Suprapubic skin (tissue), 4 donors: Measurements from ENCODE around the gene SPAG8. TPM values are rescaled to one million over a fixed set of nuclear protein-coding genes. Genes with fewer than 3 reads are reported as not detected.

Experiments
- DNase-seq, 2 donors: peaks; one replicate each; pipeline ENCODE4 v3.0.0-alpha.2; 2019; ENCODE audit warnings: low spot score in 2 of 2
- H3K27ac ChIP-seq: fragments of 200-600 bp; sonication (generic); one replicate; pipeline ENCODE4 v1.5.1; 2019
- H3K27me3 ChIP-seq: fragments of 200-600 bp; sonication (generic); one replicate; pipeline ENCODE4 v1.5.1; 2019
- H3K36me3 ChIP-seq: fragments of 200-600 bp; sonication (generic); one replicate; pipeline ENCODE4 v1.5.1; 2019
- H3K4me1 ChIP-seq: fragments of 200-600 bp; sonication (generic); one replicate; pipeline ENCODE4 v1.5.1; 2019
- H3K4me3 ChIP-seq: fragments of 200-600 bp; sonication (generic); one replicate; pipeline ENCODE4 v1.5.1; 2019; ENCODE audit warnings: mild to moderate bottlenecking
- H3K9me3 ChIP-seq: fragments of 200-600 bp; sonication (generic); one replicate; pipeline ENCODE4 v1.5.1; 2019
- CTCF ChIP-seq, 2 donors: fragments of 200-600 bp in 1 of 2; fragments of 450-650 bp in 1 of 2; sonication (generic) in 1 of 2; IDR thresholded peaks; one replicate each; pipeline ENCODE4 v1.5.1; 2016 to 2019; ENCODE audit warnings: antibody characterized with exemption in 2 of 2, mild to moderate bottlenecking in 1 of 2, moderate library complexity in 1 of 2
- EP300 ChIP-seq: sonication (generic); formaldehyde crosslinking; IDR thresholded peaks from one replicate; pipeline ENCODE4 v1.6.1; 2017; ENCODE audit warnings: antibody characterized with exemption
- POLR2A ChIP-seq, 2 donors: fragments of 450-650 bp; IDR thresholded peaks; one replicate each; pipeline ENCODE4 v1.6.1; 2017; ENCODE audit warnings: antibody characterized with exemption in 2 of 2, mild to moderate bottlenecking in 2 of 2, moderate library complexity in 2 of 2
- POLR2AphosphoS5 ChIP-seq, 3 donors: sonication (generic); formaldehyde crosslinking; IDR thresholded peaks; one replicate each; pipeline ENCODE4 v1.6.1; 2017; ENCODE audit warnings: antibody characterized with exemption in 3 of 3
- WGBS: methylation state at CpG from one replicate; pipeline ENCODE4 v1.1.5; 2018; 5-methylcytosine and 5-hydroxymethylcytosine counted together
- total RNA-seq, 4 donors: library from RNA; depleted of rRNA; stranded (reverse); fragments of >200 nt; gene quantifications; one replicate each; pipeline ENCODE4 v1.1.0, GENCODE V29; 2016

SPAG8 gene
- total RNA-seq, 4 donors from 2014 or later: 0.47 to 0.53 (median 0.52) TPM; not detected in 1

- Histone ChIP-seq H3K9me3 (no peaks in the 10 kb centered on the region), H3K27me3 (no peaks in the 10 kb centered on the region), H3K4me1 (no peaks in the 10 kb centered on the region), H3K4me3 (no peak overlapping the region), H3K36me3 (no peaks in the 10 kb centered on the region), H3K27ac (no peak overlapping the region)
- no peak for DNase-seq
- TF ChIP-seq CTCF (IDR thresholded peaks at IDR 0.05): no peak
- no peak for TF ChIP-seq POLR2A (IDR thresholded peaks at IDR 0.05)
- WGBS: 94% methylated on average over 3 of the region's 3 CpGs
Measured at GRCh38 chr9:35778496-35778895, 33.6 kb downstream of the SPAG8 start.

DNA sequence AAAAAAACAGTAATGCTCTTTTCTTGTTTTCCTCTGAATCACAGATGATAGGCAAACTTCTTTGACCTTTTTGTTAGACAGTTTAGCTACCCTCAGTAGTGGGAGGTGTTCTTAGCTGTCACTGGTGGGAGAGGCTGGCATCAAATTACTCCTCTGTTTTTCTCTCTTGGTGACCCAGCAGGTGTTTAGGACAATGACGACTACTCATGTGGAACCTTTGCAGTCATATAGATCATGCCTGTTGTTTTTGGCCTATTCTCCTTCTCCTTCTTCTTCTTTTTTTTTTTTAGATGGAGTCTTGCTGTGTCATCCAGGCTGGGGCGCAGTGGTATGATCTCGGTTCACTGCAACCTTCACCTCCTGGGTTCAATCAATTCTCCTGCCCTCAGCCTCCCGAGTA lies 36.0 kb downstream of the SPAG8 start:
- 78% methylated on average over 4 of the region's 4 CpGs for WGBS

DNA sequence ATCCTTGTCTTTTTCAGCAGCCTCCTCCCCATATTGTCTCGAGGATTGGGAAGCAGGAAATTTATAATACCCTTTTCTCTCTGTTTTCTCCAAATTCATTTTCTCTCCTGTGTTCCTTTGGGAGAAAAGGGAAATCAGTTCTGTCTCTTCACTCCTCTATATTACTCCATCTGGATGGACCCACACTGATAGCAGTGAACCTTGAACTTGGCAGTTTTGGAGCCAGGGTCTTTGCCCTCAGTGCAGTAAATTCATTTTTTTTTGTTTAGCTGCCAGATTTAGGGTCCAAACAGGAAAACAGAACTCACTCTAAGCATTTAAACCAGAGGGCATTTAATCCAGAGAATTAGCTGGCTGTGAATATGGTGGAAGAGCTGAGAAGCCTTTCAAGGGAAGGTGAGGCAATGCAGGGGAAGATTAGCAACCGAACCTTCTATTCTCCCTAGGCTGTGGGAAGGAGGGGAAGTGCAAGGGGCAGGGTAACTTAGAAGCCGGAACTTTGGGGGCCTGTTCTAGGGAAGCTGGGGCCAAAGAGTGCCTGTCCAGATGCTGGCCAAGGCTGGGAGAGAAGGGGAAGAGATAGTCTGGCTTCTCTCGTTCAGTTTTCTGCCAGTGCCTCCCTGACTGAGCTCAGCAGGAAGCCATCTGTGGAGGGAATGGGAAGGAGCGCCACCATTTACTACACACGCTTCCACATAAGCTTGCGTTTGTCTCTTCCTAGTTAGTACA lies 37.0 kb downstream of the SPAG8 start:
- no peak overlapping the region for H3K27ac ChIP-seq
- no peak for TF ChIP-seq POLR2AphosphoS5 (IDR thresholded peaks at IDR 0.05)
- TF ChIP-seq EP300: no peak
- TF ChIP-seq CTCF (IDR thresholded peaks at IDR 0.05): no peak
- no peak for TF ChIP-seq POLR2A (IDR thresholded peaks at IDR 0.05)
- H3K9me3 ChIP-seq: no peaks in the 10 kb centered on the region
- peaks cover 21% of the 10 kb centered on the region for H3K4me1 ChIP-seq
- H3K27me3 ChIP-seq: no peaks in the 10 kb centered on the region
- no peak for DNase-seq
- no peak overlapping the region for H3K4me3 ChIP-seq
- no peaks in the 10 kb centered on the region for H3K36me3 ChIP-seq
- WGBS: 70% methylated on average over 7 of the region's 7 CpGs

More for the DNA sequence above, 36.0 kb downstream of the SPAG8 start:
- H3K36me3 ChIP-seq: no peaks in the 10 kb centered on the region
- TF ChIP-seq POLR2AphosphoS5 (IDR thresholded peaks at IDR 0.05) (no peak), POLR2A (IDR thresholded peaks at IDR 0.05) (no peak)
- no peak overlapping the region for H3K27ac ChIP-seq
- H3K9me3 ChIP-seq: no peaks in the 10 kb centered on the region
- H3K4me1 ChIP-seq: peaks cover 14% of the 10 kb centered on the region
- no peak for DNase-seq
- no peaks in the 10 kb centered on the region for H3K27me3 ChIP-seq
- no peak overlapping the region for H3K4me3 ChIP-seq

DNA sequence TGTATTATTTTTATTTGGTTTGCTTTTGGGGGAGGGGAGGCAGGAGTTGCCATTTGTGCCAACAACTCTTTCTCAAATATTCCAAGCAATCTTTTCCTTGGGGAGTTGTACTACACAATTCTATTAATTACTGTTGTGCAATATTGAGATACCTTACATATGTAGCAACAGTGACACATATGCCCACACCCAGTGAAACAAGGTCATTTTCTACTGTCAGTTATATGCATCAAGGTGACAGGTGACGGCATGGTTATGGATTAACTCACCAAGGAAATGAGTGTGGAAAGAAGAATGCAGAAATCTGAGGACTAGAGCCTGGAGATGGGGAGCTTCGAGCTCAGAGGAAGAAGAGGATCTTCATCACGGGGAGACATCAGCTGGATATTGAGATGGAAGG lies 40.1 kb downstream of the SPAG8 start:
- no peak overlapping the region for H3K4me3 ChIP-seq
- no peak for DNase-seq
- TF ChIP-seq POLR2A (IDR thresholded peaks at IDR 0.05): no peak
- no peak for TF ChIP-seq CTCF (IDR thresholded peaks at IDR 0.05)
- TF ChIP-seq POLR2AphosphoS5 (IDR thresholded peaks at IDR 0.05): no peak
- TF ChIP-seq EP300: no peak
- WGBS: 70% methylated on average over 3 of the region's 3 CpGs
- no peaks in the 10 kb centered on the region for H3K27me3 ChIP-seq
- H3K9me3 ChIP-seq: no peaks in the 10 kb centered on the region
- H3K27ac ChIP-seq: peak overlapping the region; percentile 64
- H3K4me1 ChIP-seq: peaks cover 21% of the 10 kb centered on the region
- no peaks in the 10 kb centered on the region for H3K36me3 ChIP-seq

- H3K9me3 ChIP-seq: no peaks in the 10 kb centered on the region
- H3K27ac ChIP-seq: peak overlapping the region; percentile 64
- H3K27me3 ChIP-seq: no peaks in the 10 kb centered on the region
- peaks cover 21% of the 10 kb centered on the region for H3K4me1 ChIP-seq
- no peak overlapping the region for H3K4me3 ChIP-seq
- 28% methylated on average over 1 of the region's 1 CpG for WGBS
- TF ChIP-seq POLR2A (IDR thresholded peaks at IDR 0.05): no peak
- TF ChIP-seq CTCF (IDR thresholded peaks at IDR 0.05): no peak
- no peak for TF ChIP-seq EP300
- TF ChIP-seq POLR2AphosphoS5 (IDR thresholded peaks at IDR 0.05): no peak
- no peaks in the 10 kb centered on the region for H3K36me3 ChIP-seq
- no peak for DNase-seq
Measured at GRCh38 chr9:35771534-35771933, 40.5 kb downstream of the SPAG8 start.

- no peak overlapping the region for H3K4me3 ChIP-seq
- H3K27me3 ChIP-seq: no peaks in the 10 kb centered on the region
- no peaks in the 10 kb centered on the region for H3K9me3 ChIP-seq
- WGBS: 22% methylated on average over 4 of the region's 4 CpGs
- H3K36me3 ChIP-seq: no peaks in the 10 kb centered on the region
- peaks cover 21% of the 10 kb centered on the region for H3K4me1 ChIP-seq
- TF ChIP-seq CTCF (IDR thresholded peaks at IDR 0.05) (no peak), POLR2AphosphoS5 (IDR thresholded peaks at IDR 0.05) (no peak), EP300 (no peak)
- H3K27ac ChIP-seq: peak overlapping the region; percentile 64
- DNase-seq: no peak
Measured at GRCh38 chr9:35771075-35771433, 41.0 kb downstream of the SPAG8 start.
